ENCODE data around the gene CHCHD1. TPM values are rescaled to one million over a fixed set of nuclear protein-coding genes. Genes with fewer than 3 reads are reported as not detected.

The CHCHD1 gene
- total RNA-seq, 1 donor from 2014 or later = 23.1 TPM

GRCh38 chr10:73812657-73813056, 30.8 kb downstream of the CHCHD1 start:
- DNase-seq (ENCODE audit: low spot score in 2 of 2, unreplicated experiment in 2 of 2) = no peak

GRCh38 chr10:73813333-73813732, 31.5 kb downstream of the CHCHD1 start:
- no peak for TF ChIP-seq CTCF (IDR thresholded peaks at IDR 0.05; ENCODE audit: unreplicated experiment)
- DNase-seq (ENCODE audit: low spot score in 2 of 2, unreplicated experiment in 2 of 2) = no peak
- peak overlapping the region; percentile 61 for H3K4me3 Mint-ChIP-seq
- no peaks in the 10 kb centered on the region for H3K9me3 Mint-ChIP-seq
- H3K36me3 Mint-ChIP-seq = peaks cover 15% of the 10 kb centered on the region
- H3K4me1 Mint-ChIP-seq = peaks cover 7% of the 10 kb centered on the region
- no peak overlapping the region for H3K27ac Mint-ChIP-seq
- H3K27me3 Mint-ChIP-seq (ENCODE audit: low read depth) = no peaks in the 10 kb centered on the region

More at GRCh38 chr10:73812657-73813056, 30.8 kb downstream of the CHCHD1 start:
- Mint-ChIP-seq H3K36me3 (peaks cover 15% of the 10 kb centered on the region), H3K27me3 (ENCODE audit: low read depth) (no peaks in the 10 kb centered on the region), H3K4me3 (peak overlapping the region; percentile 61), H3K9me3 (no peaks in the 10 kb centered on the region), H3K4me1 (peaks cover 7% of the 10 kb centered on the region), H3K27ac (no peak overlapping the region)
- TF ChIP-seq CTCF (IDR thresholded peaks at IDR 0.05; ENCODE audit: unreplicated experiment) = no peak

- H3K9me3 Mint-ChIP-seq = no peaks in the 10 kb centered on the region
- H3K36me3 Mint-ChIP-seq = peaks cover 9% of the 10 kb centered on the region
- no peak for TF ChIP-seq CTCF (IDR thresholded peaks at IDR 0.05; ENCODE audit: unreplicated experiment)
- no peak for DNase-seq (ENCODE audit: low spot score in 2 of 2, unreplicated experiment in 2 of 2)
- no peak overlapping the region for H3K27ac Mint-ChIP-seq
- H3K4me3 Mint-ChIP-seq = no peak overlapping the region
- no peaks in the 10 kb centered on the region for H3K27me3 Mint-ChIP-seq (ENCODE audit: low read depth)
- H3K4me1 Mint-ChIP-seq = peaks cover 11% of the 10 kb centered on the region
Observed at GRCh38 chr10:73814276-73814895, 32.5 kb downstream of the CHCHD1 start.

- peaks cover 11% of the 10 kb centered on the region for H3K4me1 Mint-ChIP-seq
- no peak for DNase-seq (ENCODE audit: low spot score in 2 of 2, unreplicated experiment in 2 of 2)
- peaks cover 9% of the 10 kb centered on the region for H3K36me3 Mint-ChIP-seq
- H3K27ac Mint-ChIP-seq = no peak overlapping the region
- no peaks in the 10 kb centered on the region for H3K27me3 Mint-ChIP-seq (ENCODE audit: low read depth)
- no peaks in the 10 kb centered on the region for H3K9me3 Mint-ChIP-seq
- TF ChIP-seq CTCF (IDR thresholded peaks at IDR 0.05; ENCODE audit: unreplicated experiment) = no peak
- H3K4me3 Mint-ChIP-seq = no peak overlapping the region
Observed at GRCh38 chr10:73814896-73815718, 33.3 kb downstream of the CHCHD1 start.

- Mint-ChIP-seq H3K4me3 (no peak overlapping the region), H3K36me3 (peaks cover 9% of the 10 kb centered on the region), H3K9me3 (no peaks in the 10 kb centered on the region), H3K27ac (peak overlapping the region; percentile 86), H3K4me1 (peaks cover 7% of the 10 kb centered on the region), H3K27me3 (ENCODE audit: low read depth) (no peaks in the 10 kb centered on the region)
- TF ChIP-seq CTCF (IDR thresholded peaks at IDR 0.05; ENCODE audit: unreplicated experiment) = no peak
- no peak for DNase-seq (ENCODE audit: low spot score in 2 of 2, unreplicated experiment in 2 of 2)
Observed at GRCh38 chr10:73815719-73816030, 33.8 kb downstream of the CHCHD1 start.
